GM19455 (cell line): Measurements from ENCODE around the gene PDZRN3.
A peak's percentile ranks its signal among the peaks of the same experiment; 100 is the strongest.

ENCODE experiments used
- ATAC-seq: cut with Tn5 transposase; IDR thresholded peaks from one replicate; pipeline ENCODE4 v1.9.1; 2021; ENCODE audit not compliant: unreplicated experiment

The PDZRN3 gene

GRCh38 chr3:73497646-73498406, 126.9 kb downstream of the PDZRN3 start:
- ATAC-seq: no peak

GRCh38 chr3:73493543-73494308, 131.0 kb downstream of the PDZRN3 start:
- ATAC-seq: no peak

GRCh38 chr3:73492186-73492585, 132.6 kb downstream of the PDZRN3 start:
- ATAC-seq: no peak

GRCh38 chr3:73491287-73491662, 133.5 kb downstream of the PDZRN3 start:
- ATAC-seq: no peak

- ATAC-seq: no peak
These were observed 134.1 kb downstream of the PDZRN3 start for GRCh38 chr3:73490453-73491286.

GRCh38 chr3:73485877-73486330, 138.8 kb downstream of the PDZRN3 start:
- no peak for ATAC-seq

GRCh38 chr3:73484656-73485248, 140.0 kb downstream of the PDZRN3 start:
- ATAC-seq: peak; percentile 87

GRCh38 chr3:73481888-73482287, 142.9 kb downstream of the PDZRN3 start:
- ATAC-seq: no peak

- no peak for ATAC-seq
These were observed 144.5 kb downstream of the PDZRN3 start for GRCh38 chr3:73480187-73480672.

GRCh38 chr3:73479325-73479724, 145.4 kb downstream of the PDZRN3 start:
- ATAC-seq: no peak

- no peak for ATAC-seq
These were observed 145.9 kb downstream of the PDZRN3 start for GRCh38 chr3:73478858-73479257.

- no peak for ATAC-seq
These were observed 149.0 kb downstream of the PDZRN3 start for GRCh38 chr3:73475717-73476116.

- ATAC-seq: no peak
These were observed 149.6 kb downstream of the PDZRN3 start for GRCh38 chr3:73475175-73475574.

GRCh38 chr3:73474619-73475018, 150.1 kb downstream of the PDZRN3 start:
- ATAC-seq: no peak

GRCh38 chr3:73473898-73474416, 150.8 kb downstream of the PDZRN3 start:
- no peak for ATAC-seq

GRCh38 chr3:73473181-73473897, 151.4 kb downstream of the PDZRN3 start:
- no peak for ATAC-seq

GRCh38 chr3:73471986-73472787, 152.6 kb downstream of the PDZRN3 start:
- ATAC-seq: no peak

GRCh38 chr3:73470860-73471259, 153.9 kb downstream of the PDZRN3 start:
- ATAC-seq: no peak

GRCh38 chr3:73469331-73469730, 155.4 kb downstream of the PDZRN3 start:
- ATAC-seq: no peak
